PC-9 (cell line): ENCODE results near the gene STX18. TPM values are rescaled to one million over a fixed set of nuclear protein-coding genes. Genes with fewer than 3 reads are reported as not detected.

Experiments used
- BruUV-seq: library from RNA; stranded (reverse); fragments of 400-500 nt; replicated peaks from 2 replicates; lab custom pipeline; 2021; lab: Mats Ljungman, UMichigan
- CTCF ChIA-PET: fragments of 300-600 bp; sonication (Branson Sonifier 250); formaldehyde crosslinking; loops from one replicate; lab custom pipeline; 2022; ENCODE audit warnings: antibody characterized with exemption; lab: Charles Lee
- POLR2A ChIA-PET: fragments of 300-600 bp; sonication (Branson Sonifier 250); formaldehyde crosslinking; loops from one replicate; lab custom pipeline; 2022; ENCODE audit warnings: antibody characterized with exemption; ENCODE audit not compliant: unreplicated experiment; lab: Charles Lee
- DNase-seq, 2 experiments: peaks; one replicate each; pipeline versions ENCODE4 v3.0.0 to v3.0.0-alpha.2; 2015 to 2022; ENCODE audit warnings: mixed read lengths in 1 of 2
- H2AFZ ChIP-seq: fragments of 200-600 bp; sonication (generic); 2 replicates; pipeline ENCODE4 v1.8.1; 2017; ENCODE audit warnings: antibody characterized with exemption
- H3F3A ChIP-seq: fragments of 200-600 bp; sonication (generic); 2 replicates; pipeline ENCODE4 v1.8.1; 2017; ENCODE audit warnings: antibody characterized with exemption, mild to moderate bottlenecking, low read depth; ENCODE audit not compliant: insufficient read depth
- H3K27ac ChIP-seq: fragments of 200-600 bp; sonication (generic); 2 replicates; pipeline ENCODE4 v1.6.1; 2016; ENCODE audit warnings: mixed run types
- H3K27me3 ChIP-seq: fragments of 200-600 bp; sonication (generic); 2 replicates; pipeline ENCODE4 v1.6.1; 2016; ENCODE audit warnings: low read depth, mixed run types; ENCODE audit not compliant: insufficient read depth
- H3K36me3 ChIP-seq: fragments of 200-600 bp; sonication (generic); 2 replicates; pipeline ENCODE4 v1.6.1; 2016; ENCODE audit warnings: low read depth, mixed run types
- H3K4me1 ChIP-seq: fragments of 200-600 bp; sonication (generic); replicated peaks from 2 replicates; pipeline ENCODE4 v1.6.1; 2016; ENCODE audit warnings: mixed run types; ENCODE audit not compliant: insufficient read depth
- H3K4me2 ChIP-seq: fragments of 200-600 bp; sonication (generic); 2 replicates; pipeline ENCODE4 v1.6.1; 2017; ENCODE audit warnings: mixed run types
- H3K4me3 ChIP-seq: fragments of 200-600 bp; sonication (generic); 2 replicates; pipeline ENCODE4 v1.6.1; 2016; ENCODE audit warnings: mixed run types
- H3K79me2 ChIP-seq: fragments of 200-600 bp; sonication (generic); 2 replicates; pipeline ENCODE4 v1.6.1; 2017; ENCODE audit warnings: low read depth, mixed run types
- H3K9me2 ChIP-seq: fragments of 200-600 bp; sonication (generic); 2 replicates; pipeline ENCODE4 v1.8.1; 2017; ENCODE audit warnings: mild to moderate bottlenecking; ENCODE audit not compliant: insufficient read depth
- H3K9me3 ChIP-seq: fragments of 200-600 bp; sonication (generic); 2 replicates; pipeline ENCODE4 v1.8.1; 2016; ENCODE audit warnings: low read depth; ENCODE audit not compliant: insufficient read depth
- H4K20me1 ChIP-seq: fragments of 200-600 bp; sonication (generic); 2 replicates; pipeline ENCODE4 v1.8.1; 2017; ENCODE audit not compliant: insufficient read depth
- EZH2 ChIP-seq: fragments of 200-600 bp; sonication (generic); IDR thresholded peaks from 2 replicates; pipeline ENCODE4 v1.8.0; 2017; ENCODE audit warnings: antibody characterized with exemption, low read depth
- intact Hi-C: fragments of 100-400 bp; cut with micrococcal nuclease; formaldehyde crosslinking; loops from one replicate; pipeline ENCODE4 v1.10.0; 2022; ENCODE audit not compliant: unreplicated experiment
- total RNA-seq: library from RNA; stranded (reverse); gene quantifications from 2 replicates; pipeline ENCODE4 v1.2.3, GENCODE V29; 2021
- TF ChIP-seq, protein P1 (sequence below): fragments of 200-600 bp; sonication (generic); conservative IDR thresholded peaks from 2 replicates; pipeline ENCODE4 v1.6.1; 2017; ENCODE audit warnings: mixed run types, antibody characterized with exemption, mild to moderate bottlenecking, moderate library complexity

Gene STX18
- total RNA-seq, 1 experiment from 2014 or later, result 30.5 TPM

- H3K4me2 ChIP-seq, result no peak overlapping the region
- H3K9me3 ChIP-seq, result no peaks in the 10 kb centered on the region
- H3K4me3 ChIP-seq, result no peak overlapping the region
- no peaks in the 10 kb centered on the region for H3K36me3 ChIP-seq
- H2AFZ ChIP-seq, result no peak overlapping the region
- peaks cover 2% of the 10 kb centered on the region; the same call in 1 of the 2 replicates for H3K27me3 ChIP-seq
- no peak for DNase-seq
- no peaks in the 10 kb centered on the region for H4K20me1 ChIP-seq
- no peaks in the 10 kb centered on the region for H3F3A ChIP-seq
- TF ChIP-seq, protein P1, sequence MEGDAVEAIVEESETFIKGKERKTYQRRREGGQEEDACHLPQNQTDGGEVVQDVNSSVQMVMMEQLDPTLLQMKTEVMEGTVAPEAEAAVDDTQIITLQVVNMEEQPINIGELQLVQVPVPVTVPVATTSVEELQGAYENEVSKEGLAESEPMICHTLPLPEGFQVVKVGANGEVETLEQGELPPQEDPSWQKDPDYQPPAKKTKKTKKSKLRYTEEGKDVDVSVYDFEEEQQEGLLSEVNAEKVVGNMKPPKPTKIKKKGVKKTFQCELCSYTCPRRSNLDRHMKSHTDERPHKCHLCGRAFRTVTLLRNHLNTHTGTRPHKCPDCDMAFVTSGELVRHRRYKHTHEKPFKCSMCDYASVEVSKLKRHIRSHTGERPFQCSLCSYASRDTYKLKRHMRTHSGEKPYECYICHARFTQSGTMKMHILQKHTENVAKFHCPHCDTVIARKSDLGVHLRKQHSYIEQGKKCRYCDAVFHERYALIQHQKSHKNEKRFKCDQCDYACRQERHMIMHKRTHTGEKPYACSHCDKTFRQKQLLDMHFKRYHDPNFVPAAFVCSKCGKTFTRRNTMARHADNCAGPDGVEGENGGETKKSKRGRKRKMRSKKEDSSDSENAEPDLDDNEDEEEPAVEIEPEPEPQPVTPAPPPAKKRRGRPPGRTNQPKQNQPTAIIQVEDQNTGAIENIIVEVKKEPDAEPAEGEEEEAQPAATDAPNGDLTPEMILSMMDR, result no peak
- no peak for TF ChIP-seq EZH2
- no TSS peak for BruUV-seq
- CTCF ChIA-PET, result no interaction called here
- no peak overlapping the region for H3K27ac ChIP-seq
- intact Hi-C loops, result no loop called here
- H3K79me2 ChIP-seq, result no peaks in the 10 kb centered on the region
- no peaks in the 10 kb centered on the region for H3K4me1 ChIP-seq
- POLR2A ChIA-PET, result no interaction called here
- H3K9me2 ChIP-seq, result no peaks in the 10 kb centered on the region
Observed at GRCh38 chr4:4413373-4413725, 128.5 kb downstream of the STX18 start.

- Histone ChIP-seq H3K79me2 (no peaks in the 10 kb centered on the region), H4K20me1 (no peaks in the 10 kb centered on the region), H3K36me3 (no peaks in the 10 kb centered on the region), H2AFZ (no peak overlapping the region), H3K9me2 (no peaks in the 10 kb centered on the region), H3K4me3 (no peak overlapping the region), H3K9me3 (no peaks in the 10 kb centered on the region), H3K4me2 (no peak overlapping the region), H3K27ac (no peak overlapping the region), H3K27me3 (peaks cover 2% of the 10 kb centered on the region; the same call in 1 of the 2 replicates), H3F3A (no peaks in the 10 kb centered on the region), H3K4me1 (no peaks in the 10 kb centered on the region)
- intact Hi-C loops, result no loop called here
- ChIA-PET POLR2A (no interaction called here), CTCF (no interaction called here)
- no peak for DNase-seq
- no TSS peak for BruUV-seq
- TF ChIP-seq, protein P1, result no peak
Observed at GRCh38 chr4:4412641-4413372, 129.0 kb downstream of the STX18 start.

DNA sequence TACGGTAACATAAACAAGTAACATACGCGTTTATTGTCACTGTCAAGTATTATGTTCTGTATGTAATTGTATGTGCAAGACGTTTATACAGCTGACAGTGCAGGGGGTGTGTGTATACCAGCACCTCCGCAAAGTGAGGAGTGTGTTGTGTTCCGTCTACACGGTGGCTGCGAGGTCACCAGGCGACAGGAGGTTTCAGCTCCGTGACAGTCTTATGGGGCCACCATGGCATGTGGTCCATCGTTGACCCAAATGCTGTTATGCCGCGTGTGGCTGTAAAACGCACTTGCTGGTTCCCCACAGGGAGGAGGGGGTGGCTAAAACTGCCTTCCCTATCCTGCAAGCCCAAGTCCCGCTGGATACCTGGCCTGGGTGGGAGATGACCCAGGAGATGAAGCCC is 129.9 kb downstream of the STX18 start:
- no TSS peak for BruUV-seq
- Histone ChIP-seq H3K4me2 (no peak overlapping the region), H2AFZ (no peak overlapping the region), H3K36me3 (no peaks in the 10 kb centered on the region), H3K4me1 (no peaks in the 10 kb centered on the region), H3K9me3 (no peaks in the 10 kb centered on the region), H3K27ac (no peak overlapping the region), H3K9me2 (no peaks in the 10 kb centered on the region), H3K4me3 (no peak overlapping the region), H3K79me2 (no peaks in the 10 kb centered on the region), H3K27me3 (peaks cover 4% of the 10 kb centered on the region; the same call in 1 of the 2 replicates), H3F3A (no peaks in the 10 kb centered on the region), H4K20me1 (no peaks in the 10 kb centered on the region)
- DNase-seq, result no peak
- intact Hi-C loops, result no loop called here
- CTCF ChIA-PET, result no interaction called here
- POLR2A ChIA-PET, result no interaction called here
- no peak for TF ChIP-seq EZH2
- TF ChIP-seq, protein P1, result no peak
